T-helper 9 cell (primary cell): Measurements from ENCODE around the gene IL12RB1.

Experiments used
- DNase-seq: peaks from one replicate; pipeline ENCODE4 v3.0.0-alpha.2; 2020
- total RNA-seq, 2 donors: gene quantifications; one replicate each; lab custom pipeline; 2026; lab: John Stamatoyannopoulos, UW

The IL12RB1 gene
- total RNA-seq, result 54.1 to 62.7 reads per million in 2 donors

DNA sequence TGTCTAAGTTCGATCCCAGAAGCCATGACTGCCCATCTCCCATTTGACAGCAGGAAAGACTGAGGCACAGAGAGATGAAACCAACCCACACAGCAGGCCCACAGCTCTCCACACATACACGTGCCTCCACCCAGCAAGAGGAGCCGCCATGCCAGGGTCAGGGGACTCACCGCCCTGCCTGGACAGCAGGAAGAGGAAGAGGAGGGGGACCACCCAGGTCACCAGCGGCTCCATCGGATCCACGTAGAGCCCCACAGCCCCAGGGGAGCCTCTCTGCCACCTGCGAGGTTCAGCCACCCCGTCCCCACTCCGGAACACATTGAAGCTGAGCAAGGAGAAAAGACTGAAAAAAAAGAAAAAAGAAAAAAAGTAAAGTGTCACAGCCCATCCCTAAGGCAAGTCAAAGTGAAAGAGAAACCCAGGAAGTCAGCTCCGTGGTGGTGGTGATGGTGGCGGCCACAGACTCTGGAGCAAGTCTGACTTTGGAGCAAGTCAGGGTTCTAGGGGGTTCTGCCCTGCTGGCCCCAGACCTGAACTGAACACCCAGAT, at the start of gene IL12RB1:
IL12RB1 (minus strand) TSS at position 345 of the 549 bp plus-strand sequence; CDS start at position 234, 111 bp downstream.
- DNase-seq, result peak; percentile 38

DNA sequence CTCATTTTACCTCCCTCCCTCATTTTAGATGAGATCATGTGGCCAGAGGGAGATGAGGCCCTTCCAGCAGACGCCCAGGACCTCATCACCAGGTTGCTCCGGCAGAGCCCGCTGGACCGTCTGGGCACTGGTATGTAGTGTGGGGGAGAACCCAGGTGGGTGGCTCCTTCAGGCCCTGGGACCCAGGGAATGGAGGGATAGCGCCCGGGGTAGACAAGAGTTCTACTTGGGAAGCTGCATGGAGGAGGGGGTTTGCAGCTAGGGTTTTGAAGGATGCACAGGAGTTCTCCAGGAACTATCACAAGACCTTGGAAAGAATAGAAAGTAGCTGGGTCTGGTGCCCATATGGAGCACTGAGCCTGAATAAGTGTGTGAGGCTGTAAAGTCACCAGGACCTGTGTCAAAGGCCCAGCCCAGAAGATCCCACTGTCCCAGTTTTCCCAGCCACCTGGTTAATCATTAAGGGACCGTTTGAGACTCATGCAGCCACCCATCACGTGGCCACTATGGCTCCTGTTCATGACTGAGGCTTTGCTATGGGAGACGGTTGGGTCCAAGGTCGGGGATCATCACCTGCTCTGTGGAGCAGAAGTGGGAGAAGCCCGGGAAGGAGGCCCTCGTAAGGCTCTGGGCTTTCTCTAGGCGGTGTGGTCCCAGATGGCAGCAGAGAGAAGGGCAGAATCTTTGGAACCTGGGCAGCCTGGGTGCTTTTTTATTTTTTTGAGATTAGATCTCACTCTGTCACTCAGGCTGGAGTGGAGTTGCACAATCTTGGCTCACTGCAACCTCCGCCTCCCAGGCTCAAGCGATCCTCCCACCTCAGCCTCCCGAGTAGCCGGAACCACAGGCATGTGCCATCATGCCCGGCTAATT, 49.2 kb upstream of the IL12RB1 start:
- no peak for DNase-seq

DNA sequence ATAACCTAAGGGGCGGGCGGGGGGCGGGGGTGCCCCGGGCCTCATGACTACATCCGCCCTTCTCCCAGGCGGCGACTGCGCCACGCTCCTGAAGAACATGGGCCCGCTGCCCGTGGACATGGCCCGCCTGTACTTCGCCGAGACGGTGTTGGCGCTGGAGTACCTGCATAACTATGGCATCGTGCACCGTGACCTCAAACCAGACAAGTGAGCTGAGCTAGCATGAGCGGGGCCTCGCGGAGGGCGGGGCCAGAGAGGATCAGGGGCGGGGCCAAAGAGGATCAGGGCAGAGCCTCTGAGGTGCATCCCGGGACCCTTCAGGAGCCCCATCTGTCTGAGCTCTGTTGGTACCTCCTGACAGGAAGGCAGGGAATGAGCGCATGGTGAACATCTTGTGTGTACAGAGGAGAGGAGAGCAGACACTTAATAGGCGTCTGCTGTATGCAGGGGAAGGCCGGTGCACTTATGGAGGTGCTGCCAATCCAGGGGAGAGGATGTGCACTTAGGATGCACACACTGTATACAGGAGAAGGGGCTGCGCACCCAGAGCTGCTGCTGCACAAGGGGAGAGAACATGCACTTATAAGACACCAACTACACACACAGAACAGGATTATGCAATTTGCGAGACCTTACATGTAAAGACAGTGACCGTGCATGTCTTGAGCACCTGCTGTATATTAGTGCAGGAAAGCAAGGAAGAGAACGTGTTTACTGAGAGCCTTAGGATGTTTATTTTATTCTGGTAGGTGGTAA, 45.3 kb upstream of the IL12RB1 start:
- DNase-seq, result no peak

GRCh38 chr19:18130523-18131242, 43.9 kb upstream of the IL12RB1 start:
- no peak for DNase-seq

- no peak for DNase-seq
Measured at GRCh38 chr19:18128805-18129204, 42.1 kb upstream of the IL12RB1 start.

DNA sequence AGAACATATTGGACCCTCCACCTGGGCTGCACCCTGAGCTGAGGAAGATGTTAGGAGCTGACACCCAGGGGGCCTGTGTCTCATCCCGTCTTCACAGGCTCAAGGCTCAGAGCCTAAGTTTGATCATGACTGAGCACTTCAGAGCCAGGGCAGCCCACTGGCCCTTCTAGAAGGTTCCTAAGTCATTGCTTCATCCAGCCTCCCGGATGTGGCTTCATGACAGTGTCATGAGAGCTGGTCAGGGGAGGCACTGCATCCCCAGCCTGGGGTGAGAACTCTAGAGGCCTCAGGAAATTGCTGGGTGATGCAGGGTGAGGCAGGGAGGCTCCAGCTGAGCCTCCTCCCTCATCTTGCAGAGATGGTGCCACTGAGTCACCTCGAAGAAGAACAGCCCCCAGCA, 41.3 kb upstream of the IL12RB1 start:
- no peak for DNase-seq

- DNase-seq, result no peak
Measured at GRCh38 chr19:18126097-18126496, 39.4 kb upstream of the IL12RB1 start.

DNA sequence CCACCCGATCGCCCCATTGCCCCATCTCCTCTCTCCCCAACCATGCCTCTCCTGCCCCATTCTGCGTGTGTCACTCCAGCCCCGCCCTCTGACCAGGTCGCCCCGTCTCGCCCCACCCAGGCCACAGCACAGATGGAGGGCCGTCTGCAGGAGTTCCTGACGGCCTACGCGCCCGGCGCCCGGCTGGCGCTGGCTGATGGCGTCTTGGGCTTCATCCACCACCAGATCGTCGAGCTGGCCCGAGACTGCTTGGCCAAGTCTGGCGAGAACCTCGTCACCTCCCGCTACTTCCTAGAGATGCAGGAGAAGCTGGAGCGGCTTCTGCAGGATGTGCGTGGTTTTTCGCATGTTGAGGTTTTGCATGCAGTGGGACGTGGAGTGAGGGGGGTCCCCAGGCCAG, 37.1 kb upstream of the IL12RB1 start:
- DNase-seq, result no peak

DNA sequence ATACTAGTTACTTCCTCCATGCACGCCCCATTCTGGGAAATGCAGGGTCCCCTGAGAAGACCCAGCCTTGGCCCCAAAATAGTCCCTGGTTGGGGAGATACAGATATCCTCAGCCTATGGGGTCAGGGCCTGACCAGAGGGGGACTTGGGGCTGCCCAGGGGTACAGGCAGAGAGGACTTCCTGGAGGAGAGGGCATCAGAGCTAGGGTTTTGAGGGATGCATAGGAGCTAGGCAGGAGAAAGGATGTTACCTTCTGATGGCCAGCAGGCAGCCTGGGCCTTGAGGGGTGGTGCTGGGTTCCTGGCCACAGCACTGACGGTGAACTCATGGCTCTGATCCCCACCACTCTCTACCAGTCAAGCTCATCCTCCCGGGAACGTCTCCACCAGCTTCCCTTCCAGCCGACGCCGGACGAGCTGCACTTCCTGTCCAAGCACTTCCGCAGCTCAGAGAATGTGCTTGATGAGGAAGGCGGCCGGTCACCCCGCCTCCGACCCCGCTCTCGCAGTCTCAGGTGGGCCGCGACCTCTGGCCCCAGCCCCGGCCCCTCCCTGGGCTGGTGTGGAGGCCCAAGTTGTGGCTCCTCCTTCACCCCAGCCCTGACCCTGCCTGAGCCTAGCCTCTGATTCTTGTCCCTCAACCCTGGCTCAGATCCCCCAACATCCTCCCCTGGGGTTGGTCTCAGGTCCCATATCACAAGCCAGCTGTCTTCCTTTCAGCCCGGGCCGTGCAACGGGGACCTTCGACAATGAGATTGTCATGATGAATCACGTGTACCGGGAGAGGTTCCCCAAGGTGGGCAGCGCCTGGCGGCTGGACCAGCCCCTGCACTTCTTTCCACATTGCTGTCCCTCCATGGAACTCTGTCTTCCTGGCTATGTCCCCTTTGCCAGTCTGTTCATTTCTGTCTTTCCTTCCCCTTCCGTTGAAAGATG, 36.4 kb upstream of the IL12RB1 start:
- no peak for DNase-seq

DNA sequence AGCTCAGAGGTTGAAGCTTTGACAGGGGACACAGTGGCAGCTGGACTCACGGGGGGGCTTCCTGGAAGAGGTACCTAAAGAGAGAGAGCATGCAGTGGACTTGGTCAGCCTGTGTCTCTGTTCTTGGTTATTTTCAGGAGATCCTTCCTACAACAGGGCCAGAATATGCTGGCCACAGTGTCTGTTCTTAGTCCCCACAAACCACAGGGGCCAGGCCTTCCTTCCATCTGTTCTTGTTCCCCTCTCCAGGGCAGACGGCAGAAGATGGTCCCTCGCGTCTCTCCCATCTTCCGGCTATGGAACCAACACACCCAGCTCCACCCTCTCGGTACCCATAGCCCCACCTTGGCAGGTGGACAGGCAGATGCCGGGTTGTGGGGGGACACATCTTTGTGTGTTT, 35.7 kb upstream of the IL12RB1 start:
- DNase-seq, result no peak

- no peak for DNase-seq
Measured at GRCh38 chr19:18121166-18121565, 34.4 kb upstream of the IL12RB1 start.

- DNase-seq, result no peak
Measured at GRCh38 chr19:18120127-18120526, 33.4 kb upstream of the IL12RB1 start.

DNA sequence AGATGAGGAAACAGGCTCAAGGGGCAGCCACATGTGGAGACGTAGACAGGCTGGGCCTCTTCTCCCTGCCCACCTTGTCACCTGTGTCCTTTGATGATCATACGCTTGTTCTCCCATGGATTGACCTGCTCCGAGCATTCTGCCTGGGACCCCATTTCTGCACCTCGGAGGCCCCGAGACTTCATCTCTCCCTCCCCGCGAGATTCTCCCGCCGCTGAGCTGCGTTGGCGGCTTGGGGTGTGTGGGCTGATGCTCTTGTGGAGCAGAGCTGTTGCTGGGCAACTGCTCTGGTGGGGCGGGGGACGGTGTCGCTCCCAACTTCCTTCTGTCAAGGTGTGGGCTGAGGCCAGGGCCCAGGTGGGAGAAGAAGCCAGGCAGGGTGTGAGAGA, 33.0 kb upstream of the IL12RB1 start:
- DNase-seq, result peak; percentile 47

- peak; percentile 32 for DNase-seq
Measured at GRCh38 chr19:18119013-18119716, 32.4 kb upstream of the IL12RB1 start.

- DNase-seq, result no peak
Measured at GRCh38 chr19:18118420-18119012, 31.8 kb upstream of the IL12RB1 start.

DNA sequence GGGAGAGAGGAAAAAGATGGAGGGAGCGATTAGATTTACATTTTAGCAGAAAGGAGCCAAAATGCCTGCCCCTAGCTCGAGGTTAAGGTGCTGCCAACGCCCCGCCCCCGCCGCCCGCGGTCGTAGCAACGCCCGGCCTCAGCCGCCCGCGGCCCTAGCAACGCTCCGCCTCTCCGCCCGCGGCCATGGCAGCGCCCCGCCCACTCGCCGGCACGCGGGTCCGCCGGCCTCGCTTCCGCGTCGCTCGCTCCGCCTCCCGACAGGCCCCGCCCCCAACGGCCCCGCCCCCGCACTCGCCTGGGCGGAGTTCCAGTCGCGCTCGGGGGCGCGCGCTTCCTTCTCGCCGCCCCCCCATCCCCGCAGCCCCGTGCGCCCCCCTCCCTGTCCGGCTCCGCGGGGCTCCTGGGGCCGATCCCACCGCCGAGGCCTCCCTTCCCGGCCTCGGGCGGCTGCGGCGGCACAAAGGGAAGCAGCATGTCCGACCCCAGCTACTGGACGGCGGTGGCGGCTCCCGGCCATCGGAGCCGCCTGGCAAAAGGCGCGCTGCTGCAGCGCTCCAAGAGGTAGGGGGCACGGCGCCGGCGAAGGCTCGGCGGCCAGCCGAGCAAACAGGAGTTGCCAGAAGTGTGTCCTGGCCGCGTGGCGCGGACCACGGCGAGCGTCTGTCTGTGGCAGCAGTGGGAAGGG, 31.1 kb upstream of the IL12RB1 start:
- peak; percentile 96 for DNase-seq

DNA sequence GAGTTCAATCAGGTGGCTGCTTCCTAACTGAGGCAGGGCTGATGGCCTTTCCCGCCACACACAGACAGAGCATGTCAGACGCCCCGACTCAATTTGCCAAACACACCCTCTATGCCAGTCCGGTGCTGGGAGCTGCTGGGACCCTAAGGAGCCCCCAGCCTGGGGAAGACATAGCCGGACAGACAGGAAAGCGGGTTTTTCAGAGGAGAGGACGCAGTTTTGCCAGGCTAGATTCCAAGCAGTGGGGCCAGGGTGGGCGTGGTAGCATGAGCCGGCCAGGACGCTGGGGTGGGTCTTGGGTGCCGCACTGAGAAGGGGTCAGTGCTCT, 30.6 kb upstream of the IL12RB1 start:
- no peak for DNase-seq

- no peak for DNase-seq
Measured at GRCh38 chr19:18114483-18114882, 27.7 kb upstream of the IL12RB1 start.

- DNase-seq, result no peak
Measured at GRCh38 chr19:18113827-18114226, 27.1 kb upstream of the IL12RB1 start.

DNA sequence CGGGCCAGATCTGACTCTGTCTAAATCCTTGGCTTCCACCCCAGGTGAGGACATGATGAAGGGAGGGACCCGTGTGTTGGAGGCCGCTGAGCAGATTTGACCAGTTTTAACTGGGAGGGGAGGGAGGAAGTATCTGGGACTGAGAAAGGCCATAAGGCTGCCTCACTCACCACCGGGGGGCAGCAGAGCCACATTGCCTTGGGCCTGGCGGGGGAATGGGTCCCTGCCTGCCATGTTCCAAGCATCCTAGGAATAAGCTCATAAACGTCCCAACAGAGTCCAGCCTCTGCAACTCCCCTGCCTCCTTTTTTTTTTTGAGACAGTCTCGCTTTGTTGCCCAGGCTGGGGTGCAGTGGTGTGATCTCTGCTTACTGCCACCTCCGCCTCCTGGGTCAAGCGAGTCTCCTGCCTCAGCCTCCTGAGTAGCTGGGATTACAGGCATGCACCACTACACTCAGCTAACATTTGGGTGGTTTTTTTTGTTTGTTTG, 26.3 kb upstream of the IL12RB1 start:
- DNase-seq, result peak; percentile 68
